GM12872 (cell line): ENCODE measurements around the gene C11orf98.

Experiments used
- TF ChIP-seq, protein P1 (sequence below): IDR thresholded peaks from 3 replicates; pipeline ENCODE4 v1.5.1; 2011; ENCODE audit warnings: low read depth, mild to moderate bottlenecking, low read length, moderate library complexity; ENCODE audit not compliant: insufficient read depth

C11orf98 gene

GRCh38 chr11:62669420-62670161 lies 4.6 kb upstream of the C11orf98 start:
- TF ChIP-seq, protein P1, sequence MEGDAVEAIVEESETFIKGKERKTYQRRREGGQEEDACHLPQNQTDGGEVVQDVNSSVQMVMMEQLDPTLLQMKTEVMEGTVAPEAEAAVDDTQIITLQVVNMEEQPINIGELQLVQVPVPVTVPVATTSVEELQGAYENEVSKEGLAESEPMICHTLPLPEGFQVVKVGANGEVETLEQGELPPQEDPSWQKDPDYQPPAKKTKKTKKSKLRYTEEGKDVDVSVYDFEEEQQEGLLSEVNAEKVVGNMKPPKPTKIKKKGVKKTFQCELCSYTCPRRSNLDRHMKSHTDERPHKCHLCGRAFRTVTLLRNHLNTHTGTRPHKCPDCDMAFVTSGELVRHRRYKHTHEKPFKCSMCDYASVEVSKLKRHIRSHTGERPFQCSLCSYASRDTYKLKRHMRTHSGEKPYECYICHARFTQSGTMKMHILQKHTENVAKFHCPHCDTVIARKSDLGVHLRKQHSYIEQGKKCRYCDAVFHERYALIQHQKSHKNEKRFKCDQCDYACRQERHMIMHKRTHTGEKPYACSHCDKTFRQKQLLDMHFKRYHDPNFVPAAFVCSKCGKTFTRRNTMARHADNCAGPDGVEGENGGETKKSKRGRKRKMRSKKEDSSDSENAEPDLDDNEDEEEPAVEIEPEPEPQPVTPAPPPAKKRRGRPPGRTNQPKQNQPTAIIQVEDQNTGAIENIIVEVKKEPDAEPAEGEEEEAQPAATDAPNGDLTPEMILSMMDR = no peak

GRCh38 chr11:62667460-62667859 lies 2.5 kb upstream of the C11orf98 start:
- TF ChIP-seq, protein P1 = no peak

DNA sequence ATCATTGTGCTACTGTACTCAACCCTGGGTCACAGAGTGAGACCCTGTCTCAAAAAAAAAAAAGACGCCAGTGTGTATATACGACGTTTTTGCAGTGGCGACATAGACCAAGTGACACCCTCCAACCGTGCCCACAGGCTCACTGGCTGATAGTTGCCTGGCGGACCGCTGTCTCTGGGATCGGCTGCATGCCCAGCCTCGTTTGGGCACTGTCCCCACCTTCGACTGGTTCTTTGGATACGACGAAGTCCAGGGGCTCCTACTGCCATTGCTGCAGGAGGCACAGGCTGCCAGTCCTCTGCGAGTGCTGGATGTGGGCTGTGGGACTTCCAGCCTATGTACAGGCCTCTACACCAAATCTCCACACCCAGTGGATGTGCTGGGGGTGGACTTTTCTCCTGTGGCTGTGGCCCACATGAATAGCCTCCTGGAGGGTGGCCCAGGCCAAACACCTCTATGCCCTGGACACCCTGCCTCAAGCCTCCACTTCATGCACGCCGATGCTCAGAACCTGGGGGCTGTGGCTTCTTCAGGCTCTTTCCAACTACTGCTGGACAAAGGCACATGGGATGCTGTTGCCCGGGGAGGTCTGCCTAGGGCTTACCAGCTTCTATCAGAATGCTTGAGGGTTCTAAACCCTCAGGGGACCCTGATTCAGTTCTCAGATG lies 1.4 kb upstream of the C11orf98 start:
- TF ChIP-seq, protein P1 = no peak

- TF ChIP-seq, protein P1 = no peak
Observed at GRCh38 chr11:62665599-62666258, 719 bp upstream of the C11orf98 start.

- TF ChIP-seq, protein P1 = no peak
Observed at GRCh38 chr11:62664405-62665074, 470 bp downstream of the C11orf98 start.

DNA sequence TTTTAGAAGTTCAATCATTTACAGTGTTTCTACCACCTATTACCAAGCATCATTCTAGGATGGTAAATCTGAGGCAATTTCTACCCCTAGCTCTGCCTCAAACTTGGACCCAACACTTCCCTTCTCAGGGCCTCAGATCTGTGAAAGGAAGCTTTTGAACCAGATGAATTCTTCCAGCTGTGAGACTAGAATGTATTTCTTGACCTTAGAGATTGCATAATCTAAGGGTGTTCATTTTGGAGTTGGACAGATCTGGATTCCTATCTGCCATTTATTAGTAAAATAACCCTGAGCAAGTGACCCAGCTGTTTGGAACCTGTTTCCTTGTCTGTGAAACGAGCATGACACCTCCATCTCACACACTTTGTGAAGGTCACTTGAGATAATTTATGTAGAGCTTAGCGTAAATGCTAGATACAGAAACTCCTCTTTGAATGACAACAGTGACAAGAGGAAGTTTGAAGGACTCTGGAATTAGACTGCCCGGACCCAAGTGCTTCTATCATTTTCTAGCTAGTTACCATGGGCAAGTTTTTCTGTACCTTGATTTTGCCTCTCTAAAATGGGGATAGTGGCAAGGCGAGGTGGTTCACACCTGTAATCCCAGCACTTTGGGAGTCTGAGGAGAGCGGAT lies 8.1 kb downstream of the C11orf98 start:
- TF ChIP-seq, protein P1 = no peak
